Prostate gland (tissue), 2 donors: ENCODE measurements around the gene SMAD1. TPM values are rescaled to one million over a fixed set of nuclear protein-coding genes. Genes with fewer than 3 reads are reported as not detected.

ENCODE experiments used
- DNase-seq: peaks from one replicate; pipeline ENCODE4 v3.0.0-alpha.2; 2019; ENCODE audit warnings: low spot score
- H3K27ac ChIP-seq, 2 donors: fragments of 200-600 bp; sonication (generic); 2 replicates each; pipeline ENCODE4 v1.5.1; 2017 to 2019
- H3K27me3 ChIP-seq: fragments of 200-600 bp; sonication (generic); replicated peaks from 2 replicates; pipeline ENCODE4 v1.5.1; 2019; ENCODE audit not compliant: insufficient read depth
- H3K36me3 ChIP-seq, 2 donors: fragments of 200-600 bp; sonication (generic); 1 replicate in 1 of 2; 2 replicates in 1 of 2; pipeline versions ENCODE4 v1.5.1 to v1.8.1; 2017 to 2019
- H3K4me1 ChIP-seq: fragments of 200-600 bp; sonication (generic); replicated peaks from 2 replicates; pipeline ENCODE4 v1.5.1; 2019
- H3K4me3 ChIP-seq, 2 donors: fragments of 200-600 bp; sonication (generic); 2 replicates each; pipeline ENCODE4 v1.5.1; 2017 to 2019
- H3K9me3 ChIP-seq: fragments of 200-600 bp; sonication (generic); 2 replicates; pipeline ENCODE4 v1.5.1; 2017
- POLR2A ChIP-seq: fragments of 450-650 bp; IDR thresholded peaks from one replicate; pipeline ENCODE4 v1.6.1; 2016; ENCODE audit warnings: antibody characterized with exemption, mild to moderate bottlenecking
- POLR2AphosphoS5 ChIP-seq: sonication (generic); formaldehyde crosslinking; IDR thresholded peaks from one replicate; pipeline ENCODE4 v1.6.1; 2017; ENCODE audit warnings: antibody characterized with exemption
- WGBS: methylation state at CpG from one replicate; pipeline ENCODE4 v1.1.5; 2018; 5-methylcytosine and 5-hydroxymethylcytosine counted together
- intact Hi-C: fragments of 100-400 bp; cut with DNase I; formaldehyde crosslinking; loops from one replicate; pipeline ENCODE4 v1.14.2; 2022
- total RNA-seq, 2 donors: library from RNA; depleted of rRNA; stranded (reverse); fragments of >200 nt; gene quantifications; one replicate each; pipeline ENCODE4 v1.1.0, GENCODE V29; 2016
- TF ChIP-seq, protein P1 (sequence below), 4 experiments: fragments of 200-600 bp in 2 of 4; fragments of 450-650 bp in 2 of 4; sonication (generic) in 2 of 4; IDR thresholded peaks; 1 replicate in 3 of 4; 2 replicates in 1 of 4; pipeline ENCODE4 v1.5.1; 2016 to 2019; ENCODE audit warnings: antibody characterized with exemption in 4 of 4, mild to moderate bottlenecking in 2 of 4, moderate library complexity in 2 of 4

The SMAD1 gene
- total RNA-seq, 2 donors from 2014 or later = 21.5 to 34.3 TPM

DNA sequence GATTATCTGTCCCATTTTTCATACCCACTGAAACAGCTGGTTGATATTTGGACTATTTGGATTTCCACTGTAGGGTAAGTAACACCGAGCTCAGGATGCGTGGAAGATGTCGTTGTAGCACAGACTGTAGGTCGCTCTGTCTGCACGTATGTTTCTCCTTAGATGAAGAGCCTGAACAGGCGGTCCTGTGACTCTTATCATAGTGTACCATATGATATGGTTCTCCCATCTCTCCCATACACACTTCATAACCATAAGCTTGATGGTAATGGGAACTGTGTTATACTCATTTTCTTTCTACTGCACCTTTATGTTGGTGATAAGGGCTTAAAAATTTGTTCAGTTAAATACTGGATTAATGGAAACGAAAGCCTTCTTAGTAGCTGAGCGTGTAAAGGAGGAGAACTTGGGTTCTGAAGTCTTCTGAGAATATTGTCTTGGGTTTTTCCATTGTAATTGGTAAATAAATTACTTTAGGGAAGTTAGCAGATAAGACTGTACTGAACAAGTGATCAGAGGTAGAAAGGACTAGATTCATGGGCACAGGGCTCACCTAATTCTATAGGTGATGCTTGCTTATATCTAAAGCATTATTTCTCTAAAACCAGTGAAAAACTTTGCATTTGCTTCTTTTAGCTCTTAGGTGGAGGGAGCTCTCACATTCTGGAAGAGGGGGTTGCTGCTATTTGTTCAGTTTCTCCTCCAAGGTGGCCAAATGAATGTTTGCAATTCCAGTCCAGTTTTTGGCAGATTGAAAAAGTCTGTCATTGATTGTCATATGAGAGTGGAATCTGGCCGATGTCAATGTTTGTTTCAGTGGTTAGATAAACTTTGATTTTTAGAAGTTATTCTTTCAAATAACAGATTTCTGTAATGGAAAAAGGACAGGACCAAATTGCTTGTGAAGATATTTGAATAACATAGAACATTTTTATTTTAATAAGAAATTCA, 15.8 kb downstream of the SMAD1 start:
- Histone ChIP-seq H3K9me3 (no peaks in the 10 kb centered on the region), H3K27me3 (no peaks in the 10 kb centered on the region), H3K36me3 (no peaks in the 10 kb centered on the region), H3K4me3 (no peak overlapping the region), H3K27ac (no peak overlapping the region), H3K4me1 (no peaks in the 10 kb centered on the region)
- no peak for TF ChIP-seq POLR2AphosphoS5
- no peak for TF ChIP-seq POLR2A
- TF ChIP-seq, protein P1, sequence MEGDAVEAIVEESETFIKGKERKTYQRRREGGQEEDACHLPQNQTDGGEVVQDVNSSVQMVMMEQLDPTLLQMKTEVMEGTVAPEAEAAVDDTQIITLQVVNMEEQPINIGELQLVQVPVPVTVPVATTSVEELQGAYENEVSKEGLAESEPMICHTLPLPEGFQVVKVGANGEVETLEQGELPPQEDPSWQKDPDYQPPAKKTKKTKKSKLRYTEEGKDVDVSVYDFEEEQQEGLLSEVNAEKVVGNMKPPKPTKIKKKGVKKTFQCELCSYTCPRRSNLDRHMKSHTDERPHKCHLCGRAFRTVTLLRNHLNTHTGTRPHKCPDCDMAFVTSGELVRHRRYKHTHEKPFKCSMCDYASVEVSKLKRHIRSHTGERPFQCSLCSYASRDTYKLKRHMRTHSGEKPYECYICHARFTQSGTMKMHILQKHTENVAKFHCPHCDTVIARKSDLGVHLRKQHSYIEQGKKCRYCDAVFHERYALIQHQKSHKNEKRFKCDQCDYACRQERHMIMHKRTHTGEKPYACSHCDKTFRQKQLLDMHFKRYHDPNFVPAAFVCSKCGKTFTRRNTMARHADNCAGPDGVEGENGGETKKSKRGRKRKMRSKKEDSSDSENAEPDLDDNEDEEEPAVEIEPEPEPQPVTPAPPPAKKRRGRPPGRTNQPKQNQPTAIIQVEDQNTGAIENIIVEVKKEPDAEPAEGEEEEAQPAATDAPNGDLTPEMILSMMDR (IDR thresholded peaks at IDR 0.05) = no peak
- intact Hi-C loops = no loop called here
- no peak for DNase-seq
- 89% methylated on average over 9 of the region's 9 CpGs for WGBS

- H3K4me3 ChIP-seq = no peak overlapping the region
- intact Hi-C loops = no loop called here
- no peaks in the 10 kb centered on the region for H3K4me1 ChIP-seq
- H3K36me3 ChIP-seq = no peaks in the 10 kb centered on the region
- no peaks in the 10 kb centered on the region for H3K9me3 ChIP-seq
- H3K27ac ChIP-seq = no peak overlapping the region
- DNase-seq = no peak
- TF ChIP-seq POLR2AphosphoS5 = no peak
- TF ChIP-seq, protein P1 (IDR thresholded peaks at IDR 0.05) = no peak
- TF ChIP-seq POLR2A = no peak
- no peaks in the 10 kb centered on the region for H3K27me3 ChIP-seq
Measured at GRCh38 chr4:145498430-145498829, 16.8 kb downstream of the SMAD1 start.

GRCh38 chr4:145501051-145501660, 19.5 kb downstream of the SMAD1 start:
- TF ChIP-seq POLR2A = no peak
- no peak for TF ChIP-seq POLR2AphosphoS5
- TF ChIP-seq, protein P1 (IDR thresholded peaks at IDR 0.05) = no peak

GRCh38 chr4:145502809-145503208, 21.2 kb downstream of the SMAD1 start:
- WGBS = 91% methylated on average over 5 of the region's 5 CpGs
- H3K9me3 ChIP-seq = no peaks in the 10 kb centered on the region
- no peak overlapping the region for H3K4me3 ChIP-seq
- no peaks in the 10 kb centered on the region for H3K36me3 ChIP-seq
- H3K4me1 ChIP-seq = no peaks in the 10 kb centered on the region
- no peak for DNase-seq
- H3K27ac ChIP-seq = no peak overlapping the region
- H3K27me3 ChIP-seq = no peaks in the 10 kb centered on the region
- TF ChIP-seq, protein P1 (IDR thresholded peaks at IDR 0.05) = no peak
- TF ChIP-seq POLR2AphosphoS5 (no peak), POLR2A (no peak)
- intact Hi-C loops = no loop called here

More at GRCh38 chr4:145501051-145501660, 19.5 kb downstream of the SMAD1 start:
- Histone ChIP-seq H3K27me3 (no peaks in the 10 kb centered on the region), H3K4me1 (no peaks in the 10 kb centered on the region), H3K4me3 (no peak overlapping the region), H3K27ac (no peak overlapping the region), H3K9me3 (no peaks in the 10 kb centered on the region), H3K36me3 (no peaks in the 10 kb centered on the region)
- no peak for DNase-seq
- intact Hi-C loops = no loop called here
- WGBS = 83% methylated on average over 3 of the region's 3 CpGs
